HUES6 (cell line): Measurements from ENCODE around the gene MAU2.
"Not testable (repeated sequence)": the region's sequence is repeated elsewhere in the genome, so short reads cannot be mapped to it uniquely, and the experiment has no call there.

ENCODE experiments used
- H3K27ac ChIP-seq: 2 replicates; pipeline ENCODE4 v1.7.0; 2013; ENCODE audit warnings: low read depth, mild to moderate bottlenecking, low read length, inconsistent platforms
- H3K27me3 ChIP-seq: 2 replicates; pipeline ENCODE4 v1.6.1; 2013; ENCODE audit warnings: low read length; ENCODE audit not compliant: control insufficient read depth, insufficient read depth
- H3K36me3 ChIP-seq: 2 replicates; pipeline ENCODE4 v1.6.1; 2013; ENCODE audit warnings: low read length; ENCODE audit not compliant: control insufficient read depth, insufficient read depth
- H3K4me1 ChIP-seq: 2 replicates; pipeline ENCODE4 v1.6.1; 2013; ENCODE audit warnings: low read length; ENCODE audit not compliant: control insufficient read depth, insufficient read depth
- H3K4me3 ChIP-seq: 2 replicates; pipeline ENCODE4 v1.5.1; 2013; ENCODE audit warnings: low read depth, low read length
- H3K9ac ChIP-seq: one replicate; pipeline ENCODE4 v1.6.1; 2013; ENCODE audit warnings: mild to moderate bottlenecking, low read length
- H3K9me3 ChIP-seq: 2 replicates; pipeline ENCODE4 v1.6.1; 2013; ENCODE audit warnings: low read depth, low read length; ENCODE audit not compliant: control insufficient read depth, insufficient read depth

Gene MAU2

GRCh38 chr19:19385131-19385895 is 64.7 kb downstream of the MAU2 start:
- H3K27ac ChIP-seq: peak overlapping the region; percentile 84
- H3K36me3 ChIP-seq: no peaks in the 10 kb centered on the region
- peak overlapping the region; percentile 87 for H3K4me3 ChIP-seq
- no peaks in the 10 kb centered on the region for H3K27me3 ChIP-seq
- H3K4me1 ChIP-seq: peaks cover 24% of the 10 kb centered on the region; the same call in 1 of the 2 replicates
- H3K9ac ChIP-seq: peak overlapping the region; percentile 93
- no peaks in the 10 kb centered on the region for H3K9me3 ChIP-seq

DNA sequence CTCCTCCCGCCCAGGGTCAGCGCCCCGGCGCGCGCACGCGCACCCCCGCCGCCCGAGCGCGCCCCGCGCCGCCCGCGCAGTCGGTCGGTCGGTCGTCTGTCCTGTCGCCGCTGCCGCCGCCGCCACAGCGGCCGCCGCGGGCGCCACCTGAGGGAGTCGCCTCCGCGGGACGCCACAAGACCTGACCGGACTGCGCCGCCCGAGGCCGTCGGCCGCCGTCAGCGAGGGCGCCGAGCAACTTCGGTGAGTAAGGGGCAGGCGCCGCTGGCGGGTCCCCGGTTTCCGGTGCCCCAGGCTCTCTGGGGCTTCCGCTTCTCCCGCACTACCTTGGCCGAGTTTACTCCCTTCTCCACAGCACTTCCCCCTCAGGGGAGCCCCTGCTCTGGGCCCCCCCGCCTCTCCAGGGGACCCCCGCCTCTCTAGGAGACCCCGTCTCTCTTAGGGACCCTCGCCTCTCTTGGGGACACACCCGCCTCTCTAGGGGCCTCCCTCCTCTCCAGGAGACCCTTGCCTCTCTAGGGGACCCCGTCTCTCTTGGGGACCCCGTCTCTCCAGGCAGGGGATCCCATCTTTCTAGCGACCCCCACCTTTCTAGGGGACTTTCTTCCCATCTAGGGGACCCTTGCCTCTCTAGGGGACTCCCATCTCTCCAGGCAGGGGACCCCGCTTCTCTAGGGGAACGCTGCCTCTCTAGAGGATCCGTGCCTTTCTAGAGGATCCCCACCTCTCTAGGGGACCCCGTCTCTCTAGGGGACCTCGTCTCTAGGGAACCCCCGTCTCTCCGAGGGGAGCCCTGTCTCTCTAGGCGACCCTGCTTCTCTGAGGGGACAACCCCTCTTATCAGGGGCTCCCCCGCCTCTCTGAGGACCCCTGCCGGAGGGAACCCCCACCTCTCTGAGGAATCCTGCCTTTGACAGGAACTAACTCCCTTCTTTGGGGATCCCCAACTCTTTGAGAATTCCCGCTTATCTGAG is 65.6 kb downstream of the MAU2 start:
- Histone ChIP-seq H3K36me3 (no peaks in the 10 kb centered on the region), H3K4me3 (peak overlapping the region; percentile 87), H3K9me3 (no peaks in the 10 kb centered on the region), H3K27ac (peak overlapping the region; percentile 94), H3K4me1 (peaks cover 24% of the 10 kb centered on the region; the same call in 1 of the 2 replicates), H3K9ac (peak overlapping the region; percentile 93), H3K27me3 (no peaks in the 10 kb centered on the region)

GRCh38 chr19:19387108-19387507 is 66.5 kb downstream of the MAU2 start:
- Histone ChIP-seq H3K9me3 (no peaks in the 10 kb centered on the region), H3K4me1 (peaks cover 24% of the 10 kb centered on the region; the same call in 1 of the 2 replicates), H3K27ac (no peak overlapping the region; the same call in 1 of the 2 replicates), H3K4me3 (peak overlapping the region; percentile 87; the same call in 1 of the 2 replicates), H3K9ac (no peak overlapping the region), H3K27me3 (no peaks in the 10 kb centered on the region), H3K36me3 (no peaks in the 10 kb centered on the region)

- Histone ChIP-seq H3K27ac (peak overlapping the region; percentile 7; the same call in 1 of the 2 replicates), H3K4me1 (peaks cover 29% of the 10 kb centered on the region), H3K27me3 (no peaks in the 10 kb centered on the region), H3K4me3 (peak overlapping the region; percentile 0; the same call in 1 of the 2 replicates), H3K36me3 (no peaks in the 10 kb centered on the region), H3K9me3 (no peaks in the 10 kb centered on the region), H3K9ac (peak overlapping the region; percentile 54)
Measured at GRCh38 chr19:19388568-19389555, 68.2 kb downstream of the MAU2 start.

DNA sequence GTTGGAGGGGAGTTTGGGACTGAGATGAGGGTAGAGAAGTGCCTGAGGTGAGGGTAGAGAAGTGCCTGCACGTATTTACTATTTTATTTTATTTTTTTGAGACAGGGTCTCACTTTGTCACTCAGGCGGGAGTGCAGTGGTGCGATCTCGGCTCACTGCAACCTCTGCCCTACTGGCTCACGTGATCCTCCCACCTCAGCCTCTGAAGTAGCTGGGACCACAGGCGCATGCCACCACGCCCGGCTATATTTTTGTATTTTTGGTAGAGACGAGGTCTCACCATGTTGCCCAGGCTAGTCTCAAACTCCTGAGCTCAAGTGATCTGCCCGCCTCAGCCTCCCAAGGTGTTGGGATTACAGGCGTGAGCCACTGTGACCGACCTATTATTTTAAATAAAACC is 69.1 kb downstream of the MAU2 start:
- not testable (repeated sequence) for H3K27ac ChIP-seq, H3K36me3 ChIP-seq, H3K9ac ChIP-seq, H3K4me3 ChIP-seq, H3K9me3 ChIP-seq, H3K27me3 ChIP-seq
- H3K4me1 ChIP-seq: peaks cover 35% of the 10 kb centered on the region

- H3K27me3 ChIP-seq, H3K36me3 ChIP-seq, H3K9me3 ChIP-seq: not testable (repeated sequence)
- Histone ChIP-seq H3K9ac (peak overlapping the region; percentile 2), H3K4me1 (peaks cover 19% of the 10 kb centered on the region), H3K27ac (peak overlapping the region; percentile 68; the same call in 1 of the 2 replicates), H3K4me3 (peak overlapping the region; percentile 18; the same call in 1 of the 2 replicates)
Measured at GRCh38 chr19:19394333-19394732, 73.7 kb downstream of the MAU2 start.

DNA sequence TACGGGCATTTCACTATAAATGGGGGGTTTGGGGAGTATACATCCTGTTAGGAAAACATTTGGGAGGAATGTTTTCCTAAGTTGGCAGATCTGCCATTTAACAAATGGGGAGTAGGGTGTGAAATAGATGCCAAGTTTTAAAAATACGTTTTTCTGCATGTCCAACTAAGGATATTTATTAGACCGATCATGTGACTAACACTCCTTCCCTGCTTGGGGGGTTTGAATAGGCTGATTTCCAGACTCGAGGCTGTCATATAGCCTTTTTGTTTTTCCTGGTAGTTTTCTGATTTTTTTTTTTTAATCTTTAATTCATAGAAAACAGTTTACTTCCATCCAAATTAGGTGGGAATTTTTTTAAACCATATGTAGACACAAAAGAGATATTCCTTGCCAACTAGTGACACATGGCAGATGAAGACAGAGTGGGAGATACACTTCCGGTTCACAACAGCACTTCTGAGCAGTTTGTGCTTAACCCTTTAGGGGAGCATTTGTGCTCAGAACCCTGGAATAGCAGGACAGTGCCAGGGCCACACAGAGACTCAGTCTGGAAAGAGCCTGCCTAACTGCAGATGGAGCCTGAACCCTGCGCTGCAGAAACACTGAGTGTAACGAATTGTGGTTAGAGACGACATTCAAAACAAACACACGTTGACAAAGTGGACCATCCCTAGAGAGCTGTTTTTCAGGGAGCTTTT is 79.3 kb downstream of the MAU2 start:
- H3K36me3 ChIP-seq: no peaks in the 10 kb centered on the region
- H3K4me1 ChIP-seq: peaks cover 15% of the 10 kb centered on the region
- H3K27ac ChIP-seq: no peak overlapping the region
- H3K9ac ChIP-seq: no peak overlapping the region
- no peaks in the 10 kb centered on the region for H3K9me3 ChIP-seq
- no peaks in the 10 kb centered on the region for H3K27me3 ChIP-seq
- H3K4me3 ChIP-seq: no peak overlapping the region

GRCh38 chr19:19402656-19403372 is 82.2 kb downstream of the MAU2 start:
- H3K9ac ChIP-seq: no peak overlapping the region
- no peaks in the 10 kb centered on the region for H3K36me3 ChIP-seq
- H3K4me3 ChIP-seq: no peak overlapping the region
- no peaks in the 10 kb centered on the region for H3K9me3 ChIP-seq
- no peaks in the 10 kb centered on the region for H3K27me3 ChIP-seq
- no peak overlapping the region for H3K27ac ChIP-seq
- H3K4me1 ChIP-seq: peaks cover 28% of the 10 kb centered on the region

DNA sequence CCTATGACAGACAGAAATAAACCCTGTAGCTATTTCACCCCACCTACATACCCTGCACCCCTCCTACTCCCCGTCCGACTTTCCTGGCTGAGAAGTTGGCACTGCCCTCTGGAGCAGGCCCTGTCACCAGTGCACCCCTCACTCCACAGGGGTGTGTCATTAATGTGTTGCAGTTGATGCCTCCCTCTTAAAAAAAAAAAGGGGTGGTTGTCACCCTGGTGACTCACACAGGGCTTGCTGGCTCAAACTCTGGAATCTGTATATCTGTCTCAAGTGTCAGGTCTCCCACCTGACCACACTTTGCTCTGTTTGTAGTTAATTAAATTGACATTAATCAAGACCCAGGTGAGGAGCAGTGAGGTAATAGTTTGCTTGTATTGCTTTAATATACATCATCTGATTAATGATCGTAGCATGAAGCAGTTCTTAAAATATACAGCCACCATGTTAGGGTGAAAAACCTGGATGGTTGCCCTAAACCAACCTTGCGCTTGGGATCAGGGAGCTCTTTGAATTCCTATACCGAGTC is 82.8 kb downstream of the MAU2 start:
- no peaks in the 10 kb centered on the region for H3K27me3 ChIP-seq
- peaks cover 30% of the 10 kb centered on the region for H3K4me1 ChIP-seq
- no peaks in the 10 kb centered on the region for H3K9me3 ChIP-seq
- no peaks in the 10 kb centered on the region for H3K36me3 ChIP-seq
- no peak overlapping the region for H3K27ac ChIP-seq
- no peak overlapping the region for H3K9ac ChIP-seq
- no peak overlapping the region for H3K4me3 ChIP-seq
